ENCODE measurements around the gene SDHB.

GRCh38 chr1:17039522-17039921 is 14.3 kb downstream of the SDHB start:
- no peak for TF ChIP-seq CTCF (conservative IDR thresholded peaks at IDR 0.05; ENCODE audit: low read length)
- no peak for TF ChIP-seq EZH2phosphoT487 (IDR thresholded peaks at IDR 0.05; ENCODE audit: borderline replicate concordance, low read depth, low read length)
